Activated T-cell treated with anti-CD3 and anti-CD28 coated beads for 1 hour (primary cell): ENCODE data around the gene SCP2.
"Not testable (repeated sequence)": the region's sequence is repeated elsewhere in the genome, so short reads cannot be mapped to it uniquely, and the experiment has no call there.

Experiments
- DNase-seq: peaks from one replicate; pipeline ENCODE4 v3.0.0-alpha.2; 2020; ENCODE audit warnings: low read depth

SCP2 gene

GRCh38 chr1:52973841-52974240 is 46.8 kb downstream of the SCP2 start:
- DNase-seq: no peak

- no peak for DNase-seq
These were observed 49.3 kb downstream of the SCP2 start for GRCh38 chr1:52976183-52977035.

GRCh38 chr1:52978045-52978444 is 51.0 kb downstream of the SCP2 start:
- DNase-seq: no peak

- not testable (repeated sequence) for DNase-seq
These were observed 65.7 kb downstream of the SCP2 start for GRCh38 chr1:52992733-52993132.

GRCh38 chr1:52994656-52995055 is 67.6 kb downstream of the SCP2 start:
- DNase-seq: no peak

GRCh38 chr1:52996653-52997052 is 69.6 kb downstream of the SCP2 start:
- DNase-seq: no peak

- no peak for DNase-seq
These were observed 74.1 kb downstream of the SCP2 start for GRCh38 chr1:53001128-53001527.

- DNase-seq: not testable (repeated sequence)
These were observed 79.5 kb downstream of the SCP2 start for GRCh38 chr1:53006612-53007011.

GRCh38 chr1:53010247-53010646 is 83.2 kb downstream of the SCP2 start:
- not testable (repeated sequence) for DNase-seq

- no peak for DNase-seq
These were observed 84.1 kb downstream of the SCP2 start for GRCh38 chr1:53011175-53011574.

GRCh38 chr1:53014791-53015507 is 87.9 kb downstream of the SCP2 start:
- peak; percentile 55 for DNase-seq

- DNase-seq: no peak
These were observed 88.4 kb downstream of the SCP2 start for GRCh38 chr1:53015508-53015860.

GRCh38 chr1:53016705-53017104 is 89.6 kb downstream of the SCP2 start:
- no peak for DNase-seq

- no peak for DNase-seq
These were observed 93.5 kb downstream of the SCP2 start for GRCh38 chr1:53020588-53020987.

- no peak for DNase-seq
These were observed 95.1 kb downstream of the SCP2 start for GRCh38 chr1:53022179-53022578.

GRCh38 chr1:53023546-53023945 is 96.5 kb downstream of the SCP2 start:
- no peak for DNase-seq

GRCh38 chr1:53024117-53024516 is 97.0 kb downstream of the SCP2 start:
- DNase-seq: no peak

GRCh38 chr1:53025034-53025768 is 98.1 kb downstream of the SCP2 start:
- no peak for DNase-seq

- DNase-seq: no peak
These were observed 98.7 kb downstream of the SCP2 start for GRCh38 chr1:53025769-53026112.

- DNase-seq: no peak
These were observed 99.2 kb downstream of the SCP2 start for GRCh38 chr1:53026254-53026653.

GRCh38 chr1:53031732-53032131 is 104.7 kb downstream of the SCP2 start:
- no peak for DNase-seq

- no peak for DNase-seq
These were observed 110.1 kb downstream of the SCP2 start for GRCh38 chr1:53037159-53037558.

- no peak for DNase-seq
These were observed 111.5 kb downstream of the SCP2 start for GRCh38 chr1:53038566-53038965.
